NCI-H82 treated with DMSO at 0.1 percent for 48 hours (cell line): Measurements from ENCODE around the gene GNAT1.

Experiments
- DNase-seq: peaks from one replicate; lab custom pipeline; 2025; ENCODE audit not compliant: unreplicated experiment; lab: John Stamatoyannopoulos, UW

The GNAT1 gene

GRCh38 chr3:50162034-50162883, 29.2 kb upstream of the GNAT1 start:
- DNase-seq: no peak

DNA sequence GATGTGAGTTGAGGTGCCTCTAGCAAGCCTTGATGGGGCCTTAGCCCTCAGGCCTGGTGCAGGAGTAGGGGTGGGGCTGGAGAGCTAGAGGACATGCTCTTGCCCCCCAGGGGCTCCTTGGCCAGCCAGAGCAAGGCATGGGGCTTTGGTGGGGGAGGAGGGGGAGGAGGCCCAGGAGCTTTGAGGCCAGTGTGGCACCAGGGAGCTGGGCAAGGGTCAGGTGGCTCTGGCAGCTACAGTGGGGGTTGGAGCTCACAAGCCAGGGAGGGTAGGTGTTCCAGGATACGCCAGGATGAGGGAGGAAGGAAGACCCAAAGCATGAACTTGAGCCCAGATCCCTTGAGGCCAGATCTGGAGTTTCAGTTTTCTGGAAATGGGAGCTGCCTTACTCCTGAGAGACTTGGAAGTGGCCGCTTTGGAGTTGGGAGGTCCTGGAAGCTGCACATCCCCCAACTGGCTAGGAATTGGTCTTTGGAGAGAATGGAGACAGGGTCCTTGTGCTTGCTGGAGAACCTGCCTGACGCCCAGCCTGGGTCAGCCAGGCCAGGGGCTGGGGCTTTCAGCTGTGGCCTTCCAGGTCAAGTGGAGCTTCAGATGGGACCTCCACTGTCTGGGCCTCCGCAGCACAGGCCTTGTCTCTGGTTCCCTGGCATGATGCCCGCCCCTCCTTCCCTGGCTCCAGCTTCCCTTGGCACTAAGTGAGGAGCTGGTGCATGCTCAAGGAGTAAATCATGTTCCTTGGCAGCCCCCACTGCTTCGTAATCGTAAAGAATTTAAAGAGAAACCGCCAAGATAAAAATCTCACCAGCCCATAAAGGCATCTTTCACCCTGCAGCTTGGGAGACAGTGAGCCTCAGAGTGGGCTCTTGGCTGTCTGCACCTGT, 27.6 kb upstream of the GNAT1 start:
- no peak for DNase-seq

DNA sequence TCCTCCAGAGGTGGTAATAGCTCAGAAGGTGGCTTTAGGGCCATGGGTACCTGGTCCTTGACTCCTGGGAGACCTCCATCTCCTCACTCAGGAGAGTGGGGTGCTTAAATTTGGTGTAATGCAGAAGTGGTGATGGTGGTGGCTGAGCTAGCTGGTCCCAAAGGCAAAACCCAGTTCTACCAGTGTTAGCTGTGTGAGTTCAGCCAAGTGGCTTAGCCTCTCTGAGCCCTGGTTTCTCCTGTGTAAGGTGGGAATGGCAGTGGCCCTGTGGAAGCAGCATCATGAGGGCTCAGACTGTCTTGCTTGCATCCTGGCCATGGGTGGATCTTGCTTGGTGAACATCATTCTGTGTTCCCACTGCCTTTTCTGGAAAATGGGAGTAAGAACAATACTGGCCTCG, 26.9 kb upstream of the GNAT1 start:
- no peak for DNase-seq

- DNase-seq: no peak
Observed at GRCh38 chr3:50164984-50165909, 26.2 kb upstream of the GNAT1 start.

DNA sequence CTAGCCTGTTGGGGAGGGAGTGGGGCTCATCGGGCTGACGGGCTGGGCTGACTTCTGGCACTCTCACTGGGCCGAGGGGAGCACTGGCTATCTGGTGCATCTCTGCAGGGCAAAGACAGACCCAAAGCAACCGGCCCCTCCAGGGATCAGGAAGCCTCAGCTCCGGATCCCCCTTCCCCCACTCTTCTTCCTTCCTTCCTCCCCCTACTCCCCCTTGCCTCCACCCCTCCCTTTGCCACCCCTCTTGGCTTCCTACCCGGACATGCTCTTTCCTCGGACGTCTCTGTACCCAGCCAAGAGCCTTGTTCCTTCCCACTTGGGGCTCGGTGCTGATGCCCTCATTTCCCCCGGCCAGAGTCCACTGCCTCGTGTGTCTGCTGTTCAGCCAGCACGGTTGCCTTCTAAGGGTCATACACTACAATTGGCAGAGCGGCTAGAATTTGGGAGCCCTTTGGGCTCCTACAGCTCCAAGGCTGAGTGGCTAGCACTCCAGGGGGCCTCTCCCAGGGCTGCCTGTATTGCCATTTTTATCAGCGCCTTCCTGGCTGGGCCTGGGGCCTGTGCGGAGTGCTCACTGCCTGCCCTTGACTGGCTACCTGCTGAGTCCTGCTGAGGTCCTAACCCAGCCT, 25.4 kb upstream of the GNAT1 start:
- DNase-seq: no peak

- no peak for DNase-seq
Observed at GRCh38 chr3:50166620-50167019, 24.8 kb upstream of the GNAT1 start.

- no peak for DNase-seq
Observed at GRCh38 chr3:50167069-50167840, 24.2 kb upstream of the GNAT1 start.

DNA sequence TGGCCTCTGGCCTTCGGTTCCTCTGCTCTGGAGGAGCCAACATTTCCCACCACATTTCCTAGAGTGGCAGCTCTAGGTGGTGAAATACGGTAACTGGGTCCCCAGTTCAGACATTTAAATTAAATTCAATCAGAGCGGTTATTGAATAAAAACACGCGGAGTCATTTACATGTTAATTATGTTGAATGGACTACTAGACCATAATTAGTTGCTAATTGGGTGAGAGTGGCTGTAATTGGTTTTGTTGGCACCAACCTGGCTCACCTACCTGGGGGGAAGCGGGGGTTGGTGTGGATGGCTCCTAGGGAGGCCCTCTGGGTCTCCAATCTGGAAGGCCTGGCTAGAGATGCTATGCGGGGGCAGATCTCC, 23.6 kb upstream of the GNAT1 start:
- no peak for DNase-seq

DNA sequence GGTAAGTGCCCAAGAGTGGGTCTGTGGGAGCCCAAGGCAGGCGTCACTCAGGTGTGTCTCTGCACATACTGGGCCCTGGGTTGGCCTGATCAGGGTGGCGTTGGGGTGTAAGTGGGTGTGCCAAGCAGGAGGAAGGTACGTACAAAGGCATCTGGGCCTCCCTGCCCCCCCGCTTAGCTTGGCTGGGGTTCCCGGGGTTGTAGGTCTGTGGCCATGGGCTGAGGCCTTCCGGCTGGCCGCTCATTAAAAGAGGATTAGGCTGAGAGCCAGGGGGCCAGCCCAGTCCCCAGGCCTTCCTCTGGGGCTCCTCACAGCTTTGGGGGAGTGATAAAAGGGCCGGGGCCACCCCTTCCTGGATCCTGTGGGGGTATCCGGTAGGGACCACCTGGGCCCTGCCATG, 23.0 kb upstream of the GNAT1 start:
- no peak for DNase-seq

- no peak for DNase-seq
Observed at GRCh38 chr3:50168791-50169190, 22.6 kb upstream of the GNAT1 start.

DNA sequence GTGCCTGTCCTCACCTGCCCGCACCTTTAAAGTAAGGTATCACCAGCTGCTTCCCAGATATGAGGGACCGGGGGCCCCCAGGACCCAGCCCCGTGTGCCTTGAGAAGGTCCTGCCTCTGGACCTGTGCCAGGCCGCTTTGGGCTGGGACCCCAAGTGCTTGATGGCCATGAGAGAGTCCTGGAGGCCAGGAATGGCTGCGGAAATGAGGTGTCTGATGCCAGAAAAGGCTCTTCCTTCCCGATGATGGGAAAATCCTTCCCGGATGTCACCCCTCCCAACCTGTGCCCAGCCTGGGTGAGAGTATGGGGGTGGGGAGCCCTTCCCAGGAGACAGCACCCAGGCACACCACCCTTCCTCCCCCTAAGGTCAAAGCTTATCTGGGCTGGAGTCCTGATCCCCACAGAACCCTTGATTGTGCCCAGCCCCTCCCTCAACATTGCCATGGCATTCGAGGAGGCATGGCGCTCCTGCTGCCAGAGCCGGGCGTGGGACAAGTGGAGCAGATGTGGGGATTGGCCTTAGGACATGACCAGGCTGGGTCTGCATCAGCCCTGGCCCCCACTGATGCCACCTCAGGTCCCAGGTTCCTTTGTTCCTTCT, 22.1 kb upstream of the GNAT1 start:
- no peak for DNase-seq

DNA sequence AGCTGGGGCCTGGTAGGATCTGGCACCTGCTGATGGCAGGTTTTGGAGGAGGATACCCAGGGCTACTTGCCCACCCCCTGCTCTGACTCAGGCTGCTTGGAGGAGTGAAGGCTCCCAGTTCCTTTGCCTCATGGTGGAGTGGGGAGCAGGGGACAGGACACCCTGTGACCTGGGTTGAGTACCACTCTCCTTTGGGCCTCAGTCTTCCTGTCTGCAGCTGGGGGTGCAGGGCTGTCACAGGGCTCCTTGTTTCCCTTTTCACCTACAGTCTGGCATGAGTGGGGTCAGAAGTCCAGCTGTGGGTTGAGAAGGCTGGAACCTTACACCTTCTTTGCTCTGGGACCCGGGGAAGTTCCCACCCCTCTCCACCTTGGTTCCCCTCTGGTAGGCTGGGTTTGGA, 21.6 kb upstream of the GNAT1 start:
- no peak for DNase-seq

GRCh38 chr3:50170689-50171088, 20.7 kb upstream of the GNAT1 start:
- DNase-seq: no peak

DNA sequence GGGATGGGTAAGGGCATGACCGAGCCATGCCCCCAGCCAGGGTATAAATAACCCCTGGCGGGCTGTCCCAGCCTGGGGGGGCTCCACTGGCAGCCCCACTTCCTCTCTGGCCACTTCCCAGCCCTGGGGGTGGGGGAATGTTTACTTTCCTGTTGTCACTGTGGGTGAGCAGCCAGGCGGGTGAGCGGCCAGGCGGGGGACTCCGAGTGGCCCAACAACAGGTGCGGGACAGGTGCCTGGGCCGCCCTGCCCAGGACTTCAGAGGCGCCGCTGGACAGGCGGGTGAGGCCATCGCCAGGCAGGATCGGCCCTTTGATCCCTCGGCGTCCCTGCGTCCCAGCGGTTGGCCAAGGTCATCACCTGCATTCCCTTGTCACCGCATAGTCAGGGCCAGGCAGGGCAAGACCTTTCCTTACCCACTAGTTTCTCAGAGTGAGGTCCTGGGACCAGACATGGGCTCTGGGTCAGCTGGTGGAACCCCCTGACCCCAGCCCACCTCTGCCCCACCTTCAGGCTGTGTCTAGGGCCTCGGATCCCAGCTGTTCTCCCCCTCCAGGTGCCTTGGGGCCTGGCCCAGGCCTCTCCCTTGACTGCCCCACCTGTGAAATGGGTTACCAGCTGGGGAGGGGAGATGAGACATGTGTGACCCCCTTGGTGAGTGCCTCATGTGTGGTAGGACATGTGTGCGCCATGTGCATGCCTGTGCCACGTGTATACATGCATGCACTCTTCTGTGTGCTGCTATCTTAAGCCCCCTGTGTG, 19.7 kb upstream of the GNAT1 start:
- no peak for DNase-seq

GRCh38 chr3:50172626-50173220, 18.7 kb upstream of the GNAT1 start:
- no peak for DNase-seq

GRCh38 chr3:50173685-50174516, 17.5 kb upstream of the GNAT1 start:
- no peak for DNase-seq

- DNase-seq: no peak
Observed at GRCh38 chr3:50174517-50174895, 16.9 kb upstream of the GNAT1 start.
